H9 (cell line): ENCODE measurements around the gene ZMYND11. TPM values are rescaled to one million over a fixed set of nuclear protein-coding genes. Genes with fewer than 3 reads are reported as not detected.

Source experiments
- DNase-seq: peaks from one replicate; pipeline ENCODE4 v3.0.0-alpha.2; 2017
- H2AFZ ChIP-seq: one replicate; pipeline ENCODE4 v1.6.1; 2013; ENCODE audit warnings: mild to moderate bottlenecking, low read length, control low read depth, moderate library complexity
- H2AK5ac ChIP-seq: 2 replicates; pipeline ENCODE4 v1.6.1; 2013; ENCODE audit warnings: low read length, control low read depth, mixed read lengths; ENCODE audit not compliant: insufficient read length
- H2BK120ac ChIP-seq: one replicate; pipeline ENCODE4 v1.6.1; 2013; ENCODE audit warnings: low read depth, mild to moderate bottlenecking, low read length, control low read depth, inconsistent platforms; ENCODE audit not compliant: poor library complexity, severe bottlenecking
- H2BK12ac ChIP-seq: 2 replicates; pipeline ENCODE4 v1.6.1; 2013; ENCODE audit warnings: low read length, control low read depth, mixed read lengths, low read depth; ENCODE audit not compliant: insufficient read length
- H2BK15ac ChIP-seq: 2 replicates; pipeline ENCODE4 v1.6.1; 2013; ENCODE audit warnings: low read depth, low read length, control low read depth
- H2BK20ac ChIP-seq: one replicate; pipeline ENCODE4 v1.6.1; 2013; ENCODE audit warnings: low read depth, mild to moderate bottlenecking, low read length, control low read depth, inconsistent platforms; ENCODE audit not compliant: poor library complexity, severe bottlenecking
- H2BK5ac ChIP-seq: 2 replicates; pipeline ENCODE4 v1.6.1; 2013; ENCODE audit warnings: low read length, control low read depth, mixed read lengths; ENCODE audit not compliant: insufficient read length
- H3K14ac ChIP-seq: 2 replicates; pipeline ENCODE4 v1.6.1; 2013; ENCODE audit warnings: low read length, control low read depth; ENCODE audit not compliant: insufficient read depth
- H3K18ac ChIP-seq: 2 replicates; pipeline ENCODE4 v1.6.1; 2013; ENCODE audit warnings: low read depth, mild to moderate bottlenecking, mixed read lengths, low read length, control low read depth; ENCODE audit not compliant: insufficient read length
- H3K23ac ChIP-seq: 2 replicates; pipeline ENCODE4 v1.6.1; 2013; ENCODE audit warnings: low read length, control low read depth, mixed read lengths, low read depth; ENCODE audit not compliant: insufficient read length
- H3K23me2 ChIP-seq: 2 replicates; pipeline ENCODE4 v1.6.1; 2013; ENCODE audit warnings: low read depth, mild to moderate bottlenecking, mixed read lengths, low read length, control low read depth; ENCODE audit not compliant: insufficient read length, poor library complexity, severe bottlenecking
- H3K27ac ChIP-seq: 2 replicates; pipeline ENCODE4 v1.5.1; 2013; ENCODE audit warnings: low read length, control low read depth, mixed read lengths, low read depth; ENCODE audit not compliant: insufficient read length
- H3K27me3 ChIP-seq: 2 replicates; pipeline ENCODE4 v1.6.1; 2013; ENCODE audit warnings: low read length, control low read depth, inconsistent platforms; ENCODE audit not compliant: insufficient read depth
- H3K4ac ChIP-seq: 2 replicates; pipeline ENCODE4 v1.6.1; 2013; ENCODE audit warnings: low read depth, mild to moderate bottlenecking, control low read depth, inconsistent platforms, low read length, moderate library complexity
- H3K4me1 ChIP-seq: 2 replicates; pipeline ENCODE4 v1.6.1; 2013; ENCODE audit warnings: low read length, control low read depth, inconsistent platforms; ENCODE audit not compliant: insufficient read depth
- H3K4me2 ChIP-seq: 2 replicates; pipeline ENCODE4 v1.6.1; 2013; ENCODE audit warnings: low read length, control low read depth, mixed read lengths; ENCODE audit not compliant: insufficient read length, insufficient read depth
- H3K56ac ChIP-seq: 2 replicates; pipeline ENCODE4 v1.6.1; 2013; ENCODE audit warnings: low read depth, mild to moderate bottlenecking, mixed read lengths, low read length, control low read depth; ENCODE audit not compliant: insufficient read length
- H3K79me1 ChIP-seq: 2 replicates; pipeline ENCODE4 v1.6.1; 2013; ENCODE audit warnings: low read depth, mild to moderate bottlenecking, moderate library complexity, low read length, control low read depth, inconsistent platforms; ENCODE audit not compliant: insufficient read depth, poor library complexity, severe bottlenecking
- H3K79me2 ChIP-seq: 2 replicates; pipeline ENCODE4 v1.6.1; 2013; ENCODE audit warnings: low read length, control low read depth, inconsistent platforms; ENCODE audit not compliant: insufficient read depth
- H3K9ac ChIP-seq: 2 replicates; pipeline ENCODE4 v1.6.1; 2013; ENCODE audit warnings: low read length, control low read depth, mixed read lengths; ENCODE audit not compliant: insufficient read length; ENCODE audit errors: extremely low read depth
- H3K9me3 ChIP-seq: one replicate; pipeline ENCODE4 v1.6.1; 2013; ENCODE audit warnings: low read depth, low read length, inconsistent platforms; ENCODE audit not compliant: control insufficient read depth
- H3T11ph ChIP-seq: one replicate; pipeline ENCODE4 v1.6.1; 2013; ENCODE audit warnings: mild to moderate bottlenecking, low read length, control low read depth, inconsistent platforms
- H4K20me1 ChIP-seq: one replicate; pipeline ENCODE4 v1.6.1; 2013; ENCODE audit not compliant: control insufficient read depth, insufficient read length, insufficient read depth
- H4K5ac ChIP-seq: 2 replicates; pipeline ENCODE4 v1.6.1; 2013; ENCODE audit warnings: low read depth, mild to moderate bottlenecking, mixed read lengths, low read length, control low read depth; ENCODE audit not compliant: insufficient read length
- H4K8ac ChIP-seq: replicated peaks from 2 replicates; pipeline ENCODE4 v1.6.1; 2013; ENCODE audit warnings: low read length, control low read depth, mixed read lengths, low read depth; ENCODE audit not compliant: insufficient read length
- H4K91ac ChIP-seq: 2 replicates; pipeline ENCODE4 v1.6.1; 2013; ENCODE audit warnings: low read depth, mild to moderate bottlenecking, moderate library complexity, mixed read lengths, low read length, control low read depth; ENCODE audit not compliant: insufficient read length
- H3K27ac Mint-ChIP-seq, 3 experiments: 2 replicates in 2 of 3; 3 replicates in 1 of 3; pipeline ENCODE4 v1.8.0; 2020 to 2021; ENCODE audit warnings: mixed read lengths in 3 of 3, mild to moderate bottlenecking in 1 of 3, moderate library complexity in 1 of 3
- H3K27me3 Mint-ChIP-seq: 2 replicates; pipeline ENCODE4 v1.8.0; 2021; ENCODE audit warnings: low read depth, mild to moderate bottlenecking, moderate library complexity, mixed read lengths
- H3K36me3 Mint-ChIP-seq, 3 experiments: 2 replicates in 2 of 3; 3 replicates in 1 of 3; pipeline ENCODE4 v1.8.0; 2020 to 2021; ENCODE audit warnings: low read depth in 3 of 3, mixed read lengths in 3 of 3; ENCODE audit not compliant: insufficient read depth in 1 of 3
- H3K4me1 Mint-ChIP-seq, 2 experiments: 2 replicates each; pipeline ENCODE4 v1.8.0; 2020; ENCODE audit warnings: mixed read lengths in 2 of 2
- H3K4me3 Mint-ChIP-seq, 2 experiments: 2 replicates in 1 of 2; 3 replicates in 1 of 2; pipeline ENCODE4 v1.8.0; 2020 to 2021; ENCODE audit warnings: mild to moderate bottlenecking in 2 of 2, mixed read lengths in 2 of 2, moderate library complexity in 1 of 2
- H3K9me3 Mint-ChIP-seq, 2 experiments: 2 replicates in 1 of 2; 3 replicates in 1 of 2; pipeline ENCODE4 v1.8.0; 2020; ENCODE audit warnings: mild to moderate bottlenecking in 2 of 2, mixed read lengths in 2 of 2, moderate library complexity in 1 of 2
- WGBS: extraction: QIAGEN DNeasy Blood & Tissue Kit; methylation state at CpG from one replicate; pipeline ENCODE4 v1.1.7; 2013; ENCODE audit warnings: missing lambda C conversion rate, low lambda C conversion rate, mixed read lengths; ENCODE audit not compliant: insufficient read length; ENCODE audit errors: extremely low coverage; 5-methylcytosine and 5-hydroxymethylcytosine counted together
- total RNA-seq: library from RNA; stranded (reverse); gene quantifications from 2 replicates; pipeline ENCODE4 v1.2.1, GENCODE V29; 2021
- TF ChIP-seq, protein P1 (sequence below): fragments of 200-600 bp; sonication (generic); conservative IDR thresholded peaks from 3 replicates; pipeline ENCODE4 v1.8.0; 2021; ENCODE audit warnings: antibody characterized with exemption, mild to moderate bottlenecking

ZMYND11 gene
- total RNA-seq, 1 experiment from 2014 or later = 33.7 TPM

DNA sequence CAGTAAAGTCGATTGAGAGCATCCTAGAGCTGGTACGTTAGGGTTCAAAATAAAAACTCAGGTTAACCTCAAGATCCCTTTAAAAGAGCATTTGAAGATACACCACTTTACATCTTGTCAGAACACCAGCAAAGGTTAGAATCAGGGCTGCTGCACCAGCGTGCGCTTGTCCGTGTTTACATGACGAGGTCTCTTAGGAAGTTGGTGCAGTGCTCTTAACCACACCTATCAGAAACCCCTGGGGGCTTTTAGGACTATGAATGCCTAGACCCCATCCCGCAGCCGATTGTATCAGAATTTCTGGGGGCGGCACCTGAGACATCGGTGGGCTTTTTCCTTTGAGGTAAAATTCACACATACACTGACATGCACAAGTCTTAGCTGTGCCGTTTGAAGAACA, 97.6 kb downstream of the ZMYND11 start:
- Histone ChIP-seq H3K4ac (no peak overlapping the region), H2BK120ac (no peak overlapping the region), H3K14ac (no peak overlapping the region), H4K20me1 (no peaks in the 10 kb centered on the region), H4K91ac (no peak overlapping the region), H2BK20ac (no peak overlapping the region), H2AFZ (no peak overlapping the region), H3K9ac (no peak overlapping the region), H3K27me3 (no peaks in the 10 kb centered on the region), H4K5ac (no peak overlapping the region), H3K23me2 (no peaks in the 10 kb centered on the region), H3K9me3 (no peaks in the 10 kb centered on the region), H2BK12ac (no peak overlapping the region), H3K79me1 (no peaks in the 10 kb centered on the region), H3K56ac (no peak overlapping the region), H3K4me2 (no peak overlapping the region), H4K8ac (no peak overlapping the region), H3K27ac (no peak overlapping the region), H3K4me1 (no peaks in the 10 kb centered on the region), H3K23ac (no peak overlapping the region), H2BK15ac (no peak overlapping the region), H3K79me2 (no peaks in the 10 kb centered on the region), H2AK5ac (no peak overlapping the region), H2BK5ac (no peak overlapping the region), H3T11ph (no peak overlapping the region), H3K18ac (no peak overlapping the region)
- TF ChIP-seq, protein P1, sequence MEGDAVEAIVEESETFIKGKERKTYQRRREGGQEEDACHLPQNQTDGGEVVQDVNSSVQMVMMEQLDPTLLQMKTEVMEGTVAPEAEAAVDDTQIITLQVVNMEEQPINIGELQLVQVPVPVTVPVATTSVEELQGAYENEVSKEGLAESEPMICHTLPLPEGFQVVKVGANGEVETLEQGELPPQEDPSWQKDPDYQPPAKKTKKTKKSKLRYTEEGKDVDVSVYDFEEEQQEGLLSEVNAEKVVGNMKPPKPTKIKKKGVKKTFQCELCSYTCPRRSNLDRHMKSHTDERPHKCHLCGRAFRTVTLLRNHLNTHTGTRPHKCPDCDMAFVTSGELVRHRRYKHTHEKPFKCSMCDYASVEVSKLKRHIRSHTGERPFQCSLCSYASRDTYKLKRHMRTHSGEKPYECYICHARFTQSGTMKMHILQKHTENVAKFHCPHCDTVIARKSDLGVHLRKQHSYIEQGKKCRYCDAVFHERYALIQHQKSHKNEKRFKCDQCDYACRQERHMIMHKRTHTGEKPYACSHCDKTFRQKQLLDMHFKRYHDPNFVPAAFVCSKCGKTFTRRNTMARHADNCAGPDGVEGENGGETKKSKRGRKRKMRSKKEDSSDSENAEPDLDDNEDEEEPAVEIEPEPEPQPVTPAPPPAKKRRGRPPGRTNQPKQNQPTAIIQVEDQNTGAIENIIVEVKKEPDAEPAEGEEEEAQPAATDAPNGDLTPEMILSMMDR = no peak
- DNase-seq = no peak
- Mint-ChIP-seq H3K36me3 (peaks cover 0 to 4% (median 0%) of the 10 kb centered on the region in 3 experiments; a peak in 3 of 7 replicates), H3K4me3 (no peak overlapping the region), H3K4me1 (peaks cover 3 to 14% of the 10 kb centered on the region in 2 experiments), H3K9me3 (no peaks in the 10 kb centered on the region), H3K27me3 (no peaks in the 10 kb centered on the region), H3K27ac (no peak overlapping the region; a peak in 1 of 7 replicates)
- WGBS = no CpG with 5 or more reads among the region's 11 CpGs
